NCI-H82 treated with DMSO at 0.1 percent for 48 hours (cell line): ENCODE measurements around the gene CADM4.
A peak's percentile ranks its signal among the peaks of the same experiment; 100 is the strongest.
"Not testable (repeated sequence)": the region's sequence is repeated elsewhere in the genome, so short reads cannot be mapped to it uniquely, and the experiment has no call there.

Experiments
- DNase-seq: peaks from one replicate; lab custom pipeline; 2025; ENCODE audit not compliant: unreplicated experiment; lab: John Stamatoyannopoulos, UW

CADM4 gene

GRCh38 chr19:43610493-43610892, 29.2 kb downstream of the CADM4 start:
- DNase-seq = no peak

- DNase-seq = no peak
Observed at GRCh38 chr19:43609872-43610271, 29.8 kb downstream of the CADM4 start.

GRCh38 chr19:43607238-43608205, 32.1 kb downstream of the CADM4 start:
- no peak for DNase-seq

GRCh38 chr19:43606569-43607229, 33.0 kb downstream of the CADM4 start:
- DNase-seq = no peak

GRCh38 chr19:43605875-43606568, 33.6 kb downstream of the CADM4 start:
- DNase-seq = no peak

GRCh38 chr19:43600326-43600725, 39.3 kb downstream of the CADM4 start:
- DNase-seq = not testable (repeated sequence)

- DNase-seq = no peak
Observed at GRCh38 chr19:43599635-43600295, 39.9 kb downstream of the CADM4 start.

GRCh38 chr19:43598445-43599240, 41.0 kb downstream of the CADM4 start:
- no peak for DNase-seq

- no peak for DNase-seq
Observed at GRCh38 chr19:43597876-43598275, 41.8 kb downstream of the CADM4 start.

- DNase-seq = no peak
Observed at GRCh38 chr19:43596842-43597461, 42.7 kb downstream of the CADM4 start.

GRCh38 chr19:43595999-43596841, 43.4 kb downstream of the CADM4 start, which contains the start of the genes IRGQ and ZNF576:
Gene IRGQ (minus strand): TSS chr19:43596134. CDS start chr19:43595338, 796 bp downstream.
Gene ZNF576 (plus strand): TSS chr19:43596595. CDS start chr19:43597109, 514 bp downstream.
- DNase-seq = peak; percentile 99

GRCh38 chr19:43595605-43595998, 44.0 kb downstream of the CADM4 start:
- DNase-seq = no peak

GRCh38 chr19:43594710-43595604, 44.7 kb downstream of the CADM4 start:
- DNase-seq = peak; percentile 21

- no peak for DNase-seq
Observed at GRCh38 chr19:43594081-43594697, 45.5 kb downstream of the CADM4 start.

GRCh38 chr19:43592800-43593350, 46.8 kb downstream of the CADM4 start:
- DNase-seq = no peak

- no peak for DNase-seq
Observed at GRCh38 chr19:43591904-43592772, 47.5 kb downstream of the CADM4 start.
